Smooth muscle cell (in vitro differentiated cells): ENCODE results near the gene SCYGR5. TPM values are rescaled to one million over a fixed set of nuclear protein-coding genes. Genes with fewer than 3 reads are reported as not detected.

Experiments
- DNase-seq: peaks from one replicate; lab custom pipeline; 2025; ENCODE audit not compliant: unreplicated experiment; lab: John Stamatoyannopoulos, UW
- H2AFZ ChIP-seq: fragments of 200-600 bp; sonication (generic); 2 replicates; pipeline ENCODE4 v1.6.0; 2016; ENCODE audit warnings: antibody characterized with exemption, low read depth, mild to moderate bottlenecking
- H3F3A ChIP-seq: fragments of 200-600 bp; sonication (generic); 2 replicates; pipeline ENCODE4 v1.6.0; 2017; ENCODE audit warnings: antibody characterized with exemption, low read depth
- H3K27ac ChIP-seq: fragments of 200-600 bp; sonication (generic); 2 replicates; pipeline ENCODE4 v1.5.1; 2016; ENCODE audit warnings: low read depth, mild to moderate bottlenecking
- H3K27me3 ChIP-seq: fragments of 200-600 bp; sonication (generic); 2 replicates; pipeline ENCODE4 v1.6.1; 2016; ENCODE audit warnings: low read depth, mild to moderate bottlenecking
- H3K36me3 ChIP-seq: fragments of 200-600 bp; sonication (generic); 2 replicates; pipeline ENCODE4 v1.5.1; 2016; ENCODE audit warnings: low read depth
- H3K4me1 ChIP-seq: fragments of 200-600 bp; sonication (generic); 2 replicates; pipeline ENCODE4 v1.5.1; 2016; ENCODE audit warnings: low read depth
- H3K4me2 ChIP-seq: fragments of 200-600 bp; sonication (generic); 2 replicates; pipeline ENCODE4 v1.6.0; 2016; ENCODE audit warnings: mild to moderate bottlenecking
- H3K4me3 ChIP-seq: fragments of 200-600 bp; sonication (generic); 2 replicates; pipeline ENCODE4 v1.5.1; 2016; ENCODE audit warnings: mild to moderate bottlenecking
- H3K79me2 ChIP-seq: fragments of 200-600 bp; sonication (generic); 2 replicates; pipeline ENCODE4 v1.6.0; 2016; ENCODE audit warnings: low read depth, mild to moderate bottlenecking
- H3K9ac ChIP-seq: fragments of 200-600 bp; sonication (generic); 2 replicates; pipeline ENCODE4 v1.6.0; 2016; ENCODE audit warnings: low read depth
- H3K9me3 ChIP-seq: fragments of 200-600 bp; sonication (generic); replicated peaks from 2 replicates; pipeline ENCODE4 v1.5.1; 2016; ENCODE audit warnings: low read depth
- H4K20me1 ChIP-seq: fragments of 200-600 bp; sonication (generic); 2 replicates; pipeline ENCODE4 v1.6.0; 2016; ENCODE audit warnings: low read depth
- CTCF ChIP-seq: fragments of 200-600 bp; sonication (generic); IDR thresholded peaks from 2 replicates; pipeline ENCODE4 v1.5.1; 2017; ENCODE audit warnings: borderline replicate concordance, mild to moderate bottlenecking, antibody characterized with exemption; ENCODE audit not compliant: insufficient read depth, poor library complexity, severe bottlenecking
- WGBS: methylation state at CpG from one replicate; pipeline ENCODE4 v1.1.7; 2016; ENCODE audit warnings: low lambda C conversion rate; 5-methylcytosine and 5-hydroxymethylcytosine counted together
- polyA plus RNA-seq: library from polyadenylated mRNA; unstranded; fragments of >200 nt; fragmentation: Nextera tagmentation; extraction: Ambion mirVana; gene quantifications from 2 replicates; pipeline ENCODE4 v1.2.1, GENCODE V29; 2016
- total RNA-seq: library from RNA; depleted of rRNA; stranded (reverse); fragments of >200 nt; gene quantifications from 2 replicates; pipeline ENCODE4 v1.2.3, GENCODE V29; 2014

The SCYGR5 gene
- total and polyA plus RNA-seq, 2 experiments from 2014 or later, result not detected

GRCh38 chr2:227716501-227716900 is 49.9 kb downstream of the SCYGR5 start:
- no peaks in the 10 kb centered on the region for H3K9me3 ChIP-seq
- H3K79me2 ChIP-seq, result no peaks in the 10 kb centered on the region
- H3K4me3 ChIP-seq, result no peak overlapping the region
- H3K4me1 ChIP-seq, result peaks cover 4% of the 10 kb centered on the region
- H3K9ac ChIP-seq, result no peak overlapping the region
- H3K27me3 ChIP-seq, result no peaks in the 10 kb centered on the region
- DNase-seq, result no peak
- H2AFZ ChIP-seq, result no peak overlapping the region
- no peaks in the 10 kb centered on the region for H3K36me3 ChIP-seq
- no peak overlapping the region for H3K4me2 ChIP-seq
- H3K27ac ChIP-seq, result no peak overlapping the region
- no peak for TF ChIP-seq CTCF
- H4K20me1 ChIP-seq, result no peaks in the 10 kb centered on the region
- H3F3A ChIP-seq, result no peaks in the 10 kb centered on the region
- 96% methylated on average over 2 of the region's 2 CpGs for WGBS

Other genes starting within 250 kb of the SCYGR5 start
- 127 and 143 TPM in 2 replicates for gene AGFG1, start 194.6 kb upstream of the SCYGR5 start, total RNA-seq
- 60.5 and 61.1 TPM in 2 replicates for gene AGFG1, start 194.6 kb upstream of the SCYGR5 start, polyA plus RNA-seq
- not detected in 2 replicates for gene SCYGR2, start 67.9 kb upstream of the SCYGR5 start, total RNA-seq
- not detected in 2 replicates for gene SCYGR2, start 67.9 kb upstream of the SCYGR5 start, polyA plus RNA-seq
- gene SCYGR3, start 52.0 kb upstream of the SCYGR5 start, total RNA-seq, result not detected in 2 replicates
- gene SCYGR3, start 52.0 kb upstream of the SCYGR5 start, polyA plus RNA-seq, result not detected in 2 replicates
- gene SCYGR4, start 49.3 kb upstream of the SCYGR5 start, total RNA-seq, result not detected in 2 replicates
- gene SCYGR4, start 49.3 kb upstream of the SCYGR5 start, polyA plus RNA-seq, result 0.34 TPM in 1 of 2 replicates, not detected in the other
- 5.0 and 7.2 TPM in 2 replicates for gene SLC19A3, start 51.2 kb downstream of the SCYGR5 start, total RNA-seq
- 3.5 and 4.5 TPM in 2 replicates for gene SLC19A3, start 51.2 kb downstream of the SCYGR5 start, polyA plus RNA-seq
- not detected in 2 replicates for gene SCYGR6, start 58.0 kb downstream of the SCYGR5 start, total RNA-seq
- not detected in 2 replicates for gene SCYGR6, start 58.0 kb downstream of the SCYGR5 start, polyA plus RNA-seq
- gene SCYGR7, start 61.5 kb downstream of the SCYGR5 start, total RNA-seq, result not detected in 2 replicates
- gene SCYGR7, start 61.5 kb downstream of the SCYGR5 start, polyA plus RNA-seq, result not detected in 2 replicates
- not detected in 2 replicates for gene SCYGR8, start 79.1 kb downstream of the SCYGR5 start, total RNA-seq
- not detected in 2 replicates for gene SCYGR8, start 79.1 kb downstream of the SCYGR5 start, polyA plus RNA-seq
- 6.7 and 16.4 TPM in 2 replicates for gene CCL20, start 147.0 kb downstream of the SCYGR5 start, total RNA-seq
- 6.8 and 12.9 TPM in 2 replicates for gene CCL20, start 147.0 kb downstream of the SCYGR5 start, polyA plus RNA-seq
- not detected in 2 replicates for gene DAW1, start 204.8 kb downstream of the SCYGR5 start, total RNA-seq
- not detected in 2 replicates for gene DAW1, start 204.8 kb downstream of the SCYGR5 start, polyA plus RNA-seq